GM19467 (cell line): ENCODE measurements around the gene MED20.
"Not testable (repeated sequence)": the region's sequence is repeated elsewhere in the genome, so short reads cannot be mapped to it uniquely, and the experiment has no call there.

Experiments used
- ATAC-seq: cut with Tn5 transposase; IDR thresholded peaks from one replicate; pipeline ENCODE4 v1.9.1; 2021; ENCODE audit warnings: mild to moderate bottlenecking, moderate library complexity; ENCODE audit not compliant: unreplicated experiment

MED20 gene

GRCh38 chr6:41920921-41921711 is at the start of gene MED20, which contains the start of gene BYSL:
MED20 (minus strand) TSS chr6:41921139; CDS start chr6:41921018, 121 bp downstream.
BYSL (plus strand) TSS chr6:41921499; CDS start chr6:41921563, 64 bp downstream.
- peak; percentile 87 for ATAC-seq

- ATAC-seq, result no peak
Measured at GRCh38 chr6:41970436-41970846, 49.5 kb upstream of the MED20 start.

- ATAC-seq, result no peak
Measured at GRCh38 chr6:41967312-41968287, 46.7 kb upstream of the MED20 start.

- no peak for ATAC-seq
Measured at GRCh38 chr6:41966961-41967311, 46.0 kb upstream of the MED20 start.

GRCh38 chr6:41966214-41966920 is 45.4 kb upstream of the MED20 start:
- no peak for ATAC-seq

GRCh38 chr6:41965429-41966213 is 44.7 kb upstream of the MED20 start:
- ATAC-seq, result no peak

- ATAC-seq, result no peak
Measured at GRCh38 chr6:41964201-41964887, 43.4 kb upstream of the MED20 start.

GRCh38 chr6:41963371-41963770 is 42.4 kb upstream of the MED20 start:
- ATAC-seq, result no peak

- ATAC-seq, result no peak
Measured at GRCh38 chr6:41960028-41960427, 39.1 kb upstream of the MED20 start.

GRCh38 chr6:41958022-41958856 is 37.3 kb upstream of the MED20 start:
- no peak for ATAC-seq

- ATAC-seq, result no peak
Measured at GRCh38 chr6:41957117-41957516, 36.2 kb upstream of the MED20 start.

GRCh38 chr6:41955412-41955811 is 34.5 kb upstream of the MED20 start:
- ATAC-seq, result no peak

- ATAC-seq, result no peak
Measured at GRCh38 chr6:41954668-41955067, 33.7 kb upstream of the MED20 start.

GRCh38 chr6:41947581-41948220 is 26.8 kb upstream of the MED20 start:
- no peak for ATAC-seq

- ATAC-seq, result no peak
Measured at GRCh38 chr6:41943456-41943855, 22.5 kb upstream of the MED20 start.

GRCh38 chr6:41942882-41943281 is 21.9 kb upstream of the MED20 start:
- not testable (repeated sequence) for ATAC-seq

- ATAC-seq, result no peak
Measured at GRCh38 chr6:41942067-41942851, 21.3 kb upstream of the MED20 start.
